ENCODE measurements around the gene SMIM35. TPM values are rescaled to one million over a fixed set of nuclear protein-coding genes. Genes with fewer than 3 reads are reported as not detected.
"Not testable (repeated sequence)": the region's sequence is repeated elsewhere in the genome, so short reads cannot be mapped to it uniquely, and the experiment has no call there.

SMIM35 gene
- total RNA-seq, 4 donors from 2014 or later, result not detected

DNA sequence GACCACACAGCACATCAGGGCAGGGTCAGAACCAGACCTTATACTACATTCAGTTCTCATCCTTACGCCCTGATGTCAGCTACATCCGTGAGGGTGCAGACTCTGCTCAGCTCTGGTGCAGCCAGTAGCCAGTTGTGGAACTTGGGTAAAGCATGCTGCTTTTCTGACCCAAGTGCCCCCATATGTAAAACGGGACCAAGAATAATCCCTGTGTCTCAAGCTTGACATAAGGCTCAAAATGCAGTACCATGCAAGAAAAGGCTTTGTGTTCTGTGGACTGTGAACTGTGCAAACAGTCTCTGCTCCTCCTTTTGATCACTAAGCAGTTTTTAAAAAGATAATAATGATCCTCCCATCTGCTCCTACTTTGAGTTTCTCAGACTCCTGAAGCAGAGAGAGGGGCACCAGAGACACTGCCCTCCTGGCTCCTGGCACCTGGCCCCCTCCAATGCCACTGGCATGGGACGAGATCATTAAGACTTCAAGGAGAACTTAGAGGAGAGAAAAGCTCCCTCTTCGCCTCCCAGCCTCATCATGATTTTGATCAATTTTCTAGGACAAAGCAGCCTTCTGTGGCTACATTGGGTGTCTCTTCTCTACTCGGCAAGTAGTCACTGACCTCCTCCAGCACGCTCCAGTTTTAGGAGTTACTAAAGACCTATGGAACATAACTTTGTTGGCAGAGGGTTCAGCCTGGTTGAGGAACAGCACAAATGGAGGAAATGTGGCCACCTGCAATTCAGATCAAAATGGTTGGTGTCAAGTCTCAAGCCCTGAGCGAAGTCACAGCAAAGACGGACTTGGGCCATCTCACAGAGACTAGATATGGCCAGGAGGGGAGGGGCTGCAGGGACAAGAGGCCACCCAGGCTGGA is 76.7 kb downstream of the SMIM35 start:
- no peak for DNase-seq
- no peak overlapping the region for H3K4me3 ChIP-seq
- H3K27ac ChIP-seq, result no peak overlapping the region
- H3K27me3 ChIP-seq, result no peaks in the 10 kb centered on the region
- intact Hi-C loops (cut with DNase I; ENCODE audit: low total_unique reads), result no loop called here
- H3K4me1 ChIP-seq, result no peaks in the 10 kb centered on the region
- no peaks in the 10 kb centered on the region for H3K36me3 ChIP-seq
- TF ChIP-seq POLR2A (IDR thresholded peaks at IDR 0.05), result no peak
- TF ChIP-seq, protein P1, sequence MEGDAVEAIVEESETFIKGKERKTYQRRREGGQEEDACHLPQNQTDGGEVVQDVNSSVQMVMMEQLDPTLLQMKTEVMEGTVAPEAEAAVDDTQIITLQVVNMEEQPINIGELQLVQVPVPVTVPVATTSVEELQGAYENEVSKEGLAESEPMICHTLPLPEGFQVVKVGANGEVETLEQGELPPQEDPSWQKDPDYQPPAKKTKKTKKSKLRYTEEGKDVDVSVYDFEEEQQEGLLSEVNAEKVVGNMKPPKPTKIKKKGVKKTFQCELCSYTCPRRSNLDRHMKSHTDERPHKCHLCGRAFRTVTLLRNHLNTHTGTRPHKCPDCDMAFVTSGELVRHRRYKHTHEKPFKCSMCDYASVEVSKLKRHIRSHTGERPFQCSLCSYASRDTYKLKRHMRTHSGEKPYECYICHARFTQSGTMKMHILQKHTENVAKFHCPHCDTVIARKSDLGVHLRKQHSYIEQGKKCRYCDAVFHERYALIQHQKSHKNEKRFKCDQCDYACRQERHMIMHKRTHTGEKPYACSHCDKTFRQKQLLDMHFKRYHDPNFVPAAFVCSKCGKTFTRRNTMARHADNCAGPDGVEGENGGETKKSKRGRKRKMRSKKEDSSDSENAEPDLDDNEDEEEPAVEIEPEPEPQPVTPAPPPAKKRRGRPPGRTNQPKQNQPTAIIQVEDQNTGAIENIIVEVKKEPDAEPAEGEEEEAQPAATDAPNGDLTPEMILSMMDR (IDR thresholded peaks at IDR 0.05), result no peak
- no peaks in the 10 kb centered on the region for H3K9me3 ChIP-seq

- no peak for DNase-seq
- TF ChIP-seq POLR2A (IDR thresholded peaks at IDR 0.05), result no peak
- TF ChIP-seq, protein P1 (IDR thresholded peaks at IDR 0.05), result no peak
- Histone ChIP-seq H3K27me3 (no peaks in the 10 kb centered on the region), H3K4me1 (no peaks in the 10 kb centered on the region), H3K36me3 (no peaks in the 10 kb centered on the region), H3K9me3 (no peaks in the 10 kb centered on the region), H3K27ac (no peak overlapping the region), H3K4me3 (no peak overlapping the region)
- intact Hi-C loops (cut with DNase I; ENCODE audit: low total_unique reads), result no loop called here
Measured at GRCh38 chr11:118008271-118008911, 78.4 kb downstream of the SMIM35 start.

- H3K27me3 ChIP-seq; DNase-seq; intact Hi-C loops (cut with DNase I; ENCODE audit: low total_unique reads); H3K36me3 ChIP-seq; H3K4me1 ChIP-seq; H3K27ac ChIP-seq; H3K4me3 ChIP-seq; H3K9me3 ChIP-seq: not testable (repeated sequence)
Measured at GRCh38 chr11:118007563-118008270, 79.0 kb downstream of the SMIM35 start.

DNA sequence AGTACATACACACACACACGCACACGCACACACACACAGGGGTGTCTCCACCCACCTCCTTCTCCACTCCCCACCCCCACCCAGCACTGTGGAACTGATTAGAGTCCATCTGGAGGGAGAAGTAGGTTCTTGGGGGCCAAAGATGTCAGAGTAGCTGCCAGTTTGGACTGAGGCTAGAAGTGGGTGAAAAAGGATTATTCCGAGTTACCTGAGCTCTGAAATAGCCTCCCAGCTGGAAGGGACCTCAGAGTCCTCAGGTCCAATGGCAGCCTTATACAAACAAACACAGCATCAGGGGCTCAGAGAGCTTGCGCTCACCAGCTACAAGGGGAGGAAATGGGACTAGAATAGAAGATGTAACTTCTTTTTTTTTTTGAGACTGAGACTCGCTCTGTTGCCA is 79.7 kb downstream of the SMIM35 start:
- DNase-seq, result no peak
- TF ChIP-seq POLR2A (IDR thresholded peaks at IDR 0.05), result no peak
- TF ChIP-seq, protein P1 (IDR thresholded peaks at IDR 0.05), result no peak
- H3K36me3 ChIP-seq, result no peaks in the 10 kb centered on the region
- no peaks in the 10 kb centered on the region for H3K27me3 ChIP-seq
- H3K4me3 ChIP-seq, result no peak overlapping the region
- no peaks in the 10 kb centered on the region for H3K4me1 ChIP-seq
- intact Hi-C loops (cut with DNase I; ENCODE audit: low total_unique reads), result no loop called here
- no peaks in the 10 kb centered on the region for H3K9me3 ChIP-seq
- H3K27ac ChIP-seq, result no peak overlapping the region

DNA sequence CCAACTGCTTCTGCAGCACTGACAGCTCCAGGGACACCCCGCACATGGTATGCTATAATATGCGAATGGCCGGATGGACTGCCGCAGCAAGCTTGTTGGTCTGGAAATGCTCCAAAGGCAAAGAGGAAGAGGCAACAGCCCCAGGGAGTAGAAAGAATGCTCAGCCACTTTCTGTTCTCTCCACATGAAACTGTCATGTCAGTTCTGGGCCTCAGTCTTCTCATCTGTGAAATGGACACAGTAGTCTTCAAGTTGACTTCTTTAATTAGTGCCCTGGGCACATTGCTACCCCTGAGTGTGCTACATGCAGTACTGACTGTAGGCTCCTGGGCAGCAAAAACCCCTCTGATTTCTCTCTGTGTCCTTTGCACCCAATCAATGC is 80.6 kb downstream of the SMIM35 start:
- Histone ChIP-seq H3K4me1 (no peaks in the 10 kb centered on the region), H3K9me3 (no peaks in the 10 kb centered on the region), H3K36me3 (no peaks in the 10 kb centered on the region), H3K4me3 (no peak overlapping the region), H3K27me3 (no peaks in the 10 kb centered on the region), H3K27ac (no peak overlapping the region)
- intact Hi-C loops (cut with DNase I; ENCODE audit: low total_unique reads), result no loop called here
- no peak for TF ChIP-seq POLR2A (IDR thresholded peaks at IDR 0.05)
- TF ChIP-seq, protein P1 (IDR thresholded peaks at IDR 0.05), result no peak
- DNase-seq, result no peak
